Esophagus muscularis mucosa (tissue), 4 donors: ENCODE results near the gene MED7. TPM values are rescaled to one million over a fixed set of nuclear protein-coding genes. Genes with fewer than 3 reads are reported as not detected.

ENCODE experiments used
- DNase-seq: peaks from one replicate; pipeline ENCODE4 v3.0.0-alpha.2; 2017; ENCODE audit errors: extremely low spot score
- H3K27ac ChIP-seq, 4 donors: fragments of 200-600 bp; sonication (generic); replicated peaks in 1 of 4; 1 replicate in 3 of 4; 2 replicates in 1 of 4; pipeline ENCODE4 v1.5.1; 2016 to 2019; ENCODE audit warnings: mild to moderate bottlenecking in 1 of 4
- H3K27me3 ChIP-seq, 4 donors: fragments of 200-600 bp; sonication (generic); one replicate each; pipeline versions ENCODE4 v1.5.1 to v1.6.0; 2016 to 2019
- H3K36me3 ChIP-seq, 4 donors: fragments of 200-600 bp; sonication (generic); one replicate each; pipeline ENCODE4 v1.5.1; 2016 to 2019
- H3K4me1 ChIP-seq, 4 donors: fragments of 200-600 bp; sonication (generic); one replicate each; pipeline ENCODE4 v1.5.1; 2016 to 2019
- H3K4me3 ChIP-seq, 4 donors: fragments of 200-600 bp; sonication (generic); 1 replicate in 2 of 4; 2 replicates in 2 of 4; pipeline ENCODE4 v1.5.1; 2016 to 2019; ENCODE audit warnings: mild to moderate bottlenecking in 4 of 4, moderate library complexity in 1 of 4
- H3K9me3 ChIP-seq, 4 donors: fragments of 200-600 bp; sonication (generic); 1 replicate in 3 of 4; 2 replicates in 1 of 4; pipeline ENCODE4 v1.5.1; 2016 to 2019
- EP300 ChIP-seq: sonication (generic); formaldehyde crosslinking; IDR thresholded peaks from one replicate; pipeline ENCODE4 v1.6.1; 2017; ENCODE audit warnings: antibody characterized with exemption
- POLR2A ChIP-seq: fragments of 450-650 bp; IDR thresholded peaks from one replicate; pipeline ENCODE4 v1.6.1; 2017; ENCODE audit warnings: antibody characterized with exemption, moderate library complexity, mild to moderate bottlenecking, low read depth
- POLR2AphosphoS5 ChIP-seq, 2 donors: sonication (generic); formaldehyde crosslinking; IDR thresholded peaks; one replicate each; pipeline ENCODE4 v1.6.1; 2017; ENCODE audit warnings: antibody characterized with exemption in 2 of 2
- WGBS: methylation state at CpG from one replicate; pipeline ENCODE4 v1.1.5; 2018; 5-methylcytosine and 5-hydroxymethylcytosine counted together
- intact Hi-C: fragments of 100-400 bp; cut with DNase I; formaldehyde crosslinking; loops from one replicate; pipeline ENCODE4 v1.15.1; 2023
- total RNA-seq, 4 donors: library from RNA; depleted of rRNA; stranded (reverse); fragments of >200 nt; gene quantifications; one replicate each; pipeline versions ENCODE4 v1.1.0 to v1.2.1, GENCODE V29; 2016
- TF ChIP-seq, protein P1 (sequence below), 3 experiments: fragments of 200-600 bp in 2 of 3; fragments of 450-650 bp in 1 of 3; sonication (generic) in 2 of 3; IDR thresholded peaks; one replicate each; pipeline ENCODE4 v1.5.1; 2017 to 2019; ENCODE audit warnings: antibody characterized with exemption in 3 of 3, mild to moderate bottlenecking in 2 of 3, moderate library complexity in 1 of 3

The MED7 gene
- total RNA-seq, 4 donors from 2014 or later, result 8.4 to 12.5 (median 10.4) TPM

DNA sequence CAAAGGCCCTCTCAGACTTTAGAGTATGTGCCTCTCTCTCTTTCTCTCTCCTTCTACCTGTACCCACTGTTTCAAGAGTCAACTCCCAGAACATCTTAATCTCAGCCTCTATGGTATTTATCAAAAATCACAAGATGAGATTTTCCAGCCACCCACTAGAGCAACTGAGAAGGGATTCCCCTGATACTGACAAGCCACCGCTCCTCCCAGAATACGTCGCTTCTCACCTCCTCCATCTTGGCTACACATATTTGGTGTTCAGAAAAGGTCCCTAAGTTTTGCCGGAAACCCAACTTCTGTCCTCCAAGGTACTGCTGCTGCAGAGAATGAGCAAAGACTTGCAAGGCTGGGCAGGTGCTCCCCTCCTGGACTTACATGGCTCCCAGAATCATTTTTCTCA is 17.3 kb upstream of the MED7 start:
- H3K4me3 ChIP-seq, result no peak overlapping the region
- no peak overlapping the region for H3K27ac ChIP-seq
- no peaks in the 10 kb centered on the region for H3K4me1 ChIP-seq
- no peaks in the 10 kb centered on the region for H3K9me3 ChIP-seq
- H3K27me3 ChIP-seq, result peaks cover 0 to 20% (median 0%) of the 10 kb centered on the region in 4 donors
- DNase-seq, result peak; percentile 50
- intact Hi-C loops, result no loop called here
- 81% methylated on average over 4 of the region's 4 CpGs for WGBS
- TF ChIP-seq, protein P1, sequence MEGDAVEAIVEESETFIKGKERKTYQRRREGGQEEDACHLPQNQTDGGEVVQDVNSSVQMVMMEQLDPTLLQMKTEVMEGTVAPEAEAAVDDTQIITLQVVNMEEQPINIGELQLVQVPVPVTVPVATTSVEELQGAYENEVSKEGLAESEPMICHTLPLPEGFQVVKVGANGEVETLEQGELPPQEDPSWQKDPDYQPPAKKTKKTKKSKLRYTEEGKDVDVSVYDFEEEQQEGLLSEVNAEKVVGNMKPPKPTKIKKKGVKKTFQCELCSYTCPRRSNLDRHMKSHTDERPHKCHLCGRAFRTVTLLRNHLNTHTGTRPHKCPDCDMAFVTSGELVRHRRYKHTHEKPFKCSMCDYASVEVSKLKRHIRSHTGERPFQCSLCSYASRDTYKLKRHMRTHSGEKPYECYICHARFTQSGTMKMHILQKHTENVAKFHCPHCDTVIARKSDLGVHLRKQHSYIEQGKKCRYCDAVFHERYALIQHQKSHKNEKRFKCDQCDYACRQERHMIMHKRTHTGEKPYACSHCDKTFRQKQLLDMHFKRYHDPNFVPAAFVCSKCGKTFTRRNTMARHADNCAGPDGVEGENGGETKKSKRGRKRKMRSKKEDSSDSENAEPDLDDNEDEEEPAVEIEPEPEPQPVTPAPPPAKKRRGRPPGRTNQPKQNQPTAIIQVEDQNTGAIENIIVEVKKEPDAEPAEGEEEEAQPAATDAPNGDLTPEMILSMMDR (IDR thresholded peaks at IDR 0.05), result no peak
- TF ChIP-seq EP300, result no peak
- no peak for TF ChIP-seq POLR2A
- TF ChIP-seq POLR2AphosphoS5 (IDR thresholded peaks at IDR 0.05), result no peak
- no peaks in the 10 kb centered on the region for H3K36me3 ChIP-seq

DNA sequence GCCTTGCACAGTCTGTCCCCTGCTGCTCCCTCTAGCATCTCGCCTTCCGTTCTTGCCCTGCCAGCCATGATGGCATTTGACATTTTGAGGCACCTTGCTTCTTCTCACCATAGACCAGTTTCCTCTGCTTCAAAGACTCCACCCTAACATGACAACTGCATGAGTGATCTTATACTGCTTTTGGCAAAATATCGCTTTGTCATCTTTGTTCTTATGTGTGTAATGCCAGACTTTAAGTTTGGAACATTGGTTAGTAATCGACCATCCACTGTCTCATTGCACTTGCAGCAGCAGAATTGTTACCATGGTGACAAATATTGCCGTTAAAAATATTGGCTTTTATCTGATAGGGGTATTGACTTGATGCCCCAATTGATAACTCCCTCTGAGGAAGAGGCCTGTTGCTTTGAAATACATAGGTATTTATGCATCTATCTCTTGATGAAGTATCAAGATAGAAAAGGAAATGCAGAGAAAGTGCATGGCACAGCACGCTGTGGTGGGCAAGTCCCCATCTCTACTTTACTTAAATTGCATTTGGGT is 16.6 kb upstream of the MED7 start:
- Histone ChIP-seq H3K4me3 (no peak overlapping the region), H3K36me3 (no peaks in the 10 kb centered on the region), H3K27ac (no peak overlapping the region), H3K4me1 (no peaks in the 10 kb centered on the region), H3K9me3 (no peaks in the 10 kb centered on the region), H3K27me3 (peaks cover 0 to 20% (median 0%) of the 10 kb centered on the region in 4 donors)
- WGBS, result 87% methylated on average over 6 of the region's 6 CpGs
- no peak for TF ChIP-seq EP300
- TF ChIP-seq POLR2AphosphoS5 (IDR thresholded peaks at IDR 0.05), result no peak
- TF ChIP-seq POLR2A, result no peak
- TF ChIP-seq, protein P1 (IDR thresholded peaks at IDR 0.05), result no peak
- DNase-seq, result peak; percentile 66
- intact Hi-C loops, result no loop called here

- intact Hi-C loops, result no loop called here
Observed at GRCh38 chr5:157157293-157157891, 14.7 kb upstream of the MED7 start.

GRCh38 chr5:157155297-157155696 is 12.6 kb upstream of the MED7 start:
- TF ChIP-seq POLR2A (no peak), EP300 (no peak), POLR2AphosphoS5 (IDR thresholded peaks at IDR 0.05) (no peak)
- TF ChIP-seq, protein P1 (IDR thresholded peaks at IDR 0.05), result no peak
- Histone ChIP-seq H3K4me3 (no peak overlapping the region), H3K27me3 (peaks cover 0 to 7% (median 0%) of the 10 kb centered on the region in 4 donors), H3K4me1 (no peaks in the 10 kb centered on the region), H3K9me3 (no peaks in the 10 kb centered on the region), H3K36me3 (no peaks in the 10 kb centered on the region), H3K27ac (no peak overlapping the region)
- DNase-seq, result no peak
- intact Hi-C loops, result no loop called here
- WGBS, result 79% methylated on average over 3 of the region's 3 CpGs

More at GRCh38 chr5:157157293-157157891, 14.7 kb upstream of the MED7 start:
- TF ChIP-seq POLR2AphosphoS5 (IDR thresholded peaks at IDR 0.05) (no peak), EP300 (no peak), POLR2A (no peak)
- TF ChIP-seq, protein P1 (IDR thresholded peaks at IDR 0.05), result no peak
- no peaks in the 10 kb centered on the region for H3K4me1 ChIP-seq
- DNase-seq, result peak; percentile 50
- no peaks in the 10 kb centered on the region for H3K36me3 ChIP-seq
- no peak overlapping the region for H3K27ac ChIP-seq
- H3K4me3 ChIP-seq, result no peak overlapping the region
- no peaks in the 10 kb centered on the region for H3K9me3 ChIP-seq
- WGBS, result 80% methylated on average over 1 of the region's 1 CpG
- H3K27me3 ChIP-seq, result peaks cover 0 to 16% (median 0%) of the 10 kb centered on the region in 4 donors

GRCh38 chr5:157150995-157151394 is 8.3 kb upstream of the MED7 start:
- no peak for TF ChIP-seq POLR2A
- TF ChIP-seq, protein P1 (IDR thresholded peaks at IDR 0.05), result no peak
- TF ChIP-seq POLR2AphosphoS5 (IDR thresholded peaks at IDR 0.05), result no peak
- TF ChIP-seq EP300, result no peak
- peak; percentile 79 for DNase-seq
- Histone ChIP-seq H3K27ac (no peak overlapping the region), H3K4me1 (peaks cover 0 to 4% (median 0%) of the 10 kb centered on the region in 4 donors), H3K27me3 (peaks cover 0 to 5% (median 0%) of the 10 kb centered on the region in 4 donors), H3K36me3 (no peaks in the 10 kb centered on the region), H3K9me3 (no peaks in the 10 kb centered on the region), H3K4me3 (no peak overlapping the region)
- WGBS, result 81% methylated on average over 3 of the region's 3 CpGs
- intact Hi-C loops, result no loop called here
